HepG2 (cell line): Measurements from ENCODE around the gene TMEM131L. TPM values are rescaled to one million over a fixed set of nuclear protein-coding genes. Genes with fewer than 3 reads are reported as not detected.

ENCODE experiments used
- ADNP ChIP-seq: sonication (generic); formaldehyde crosslinking; IDR thresholded peaks from 2 replicates; pipeline ENCODE4 v1.4.0; 2020; ENCODE audit warnings: missing genetic modification reagents
- ARNT2 ChIP-seq: sonication (generic); formaldehyde crosslinking; IDR thresholded peaks from 2 replicates; pipeline ENCODE4 v1.8.0; 2022; ENCODE audit warnings: mild to moderate bottlenecking, low read depth, missing genetic modification reagents, moderate library complexity
- FLYWCH1 ChIP-seq: sonication (generic); formaldehyde crosslinking; IDR thresholded peaks from 2 replicates; pipeline ENCODE4 v1.8.1; 2023; ENCODE audit warnings: mild to moderate bottlenecking, missing genetic modification reagents
- FOXK2 ChIP-seq: fragments of 450-650 bp; IDR thresholded peaks from 2 replicates; pipeline ENCODE4 v1.6.1; 2016
- KDM1A ChIP-seq: IDR thresholded peaks from 2 replicates; pipeline ENCODE4 v1.6.1; 2016; ENCODE audit warnings: missing compliant biosample characterization
- KDM5B ChIP-seq: sonication (generic); formaldehyde crosslinking; IDR thresholded peaks from 2 replicates; pipeline ENCODE4 v1.4.0; 2020; ENCODE audit warnings: missing genetic modification reagents, mild to moderate bottlenecking, borderline replicate concordance
- MTA1 ChIP-seq: sonication (generic); formaldehyde crosslinking; IDR thresholded peaks from 2 replicates; pipeline ENCODE4 v1.4.0; 2020; ENCODE audit warnings: missing genetic modification reagents, mild to moderate bottlenecking, borderline replicate concordance
- RCOR2 ChIP-seq: IDR thresholded peaks from 2 replicates; pipeline ENCODE4 v1.6.1; 2016; ENCODE audit warnings: missing biosample characterization, missing genetic modification reagents
- SIN3B ChIP-seq: fragments of 150-350 bp; IDR thresholded peaks from 2 replicates; pipeline ENCODE4 v1.6.1; 2014; ENCODE audit warnings: low read length
- SMC3 ChIP-seq: IDR thresholded peaks from 2 replicates; pipeline ENCODE4 v1.6.1; 2011; ENCODE audit warnings: low read length, improper control_type of control experiment
- SP140L ChIP-seq: sonication (generic); formaldehyde crosslinking; IDR thresholded peaks from 2 replicates; pipeline ENCODE4 v1.4.0; 2020; ENCODE audit warnings: missing genetic modification reagents, borderline replicate concordance
- SRSF9 ChIP-seq: fragments of 200-400 bp; formaldehyde crosslinking; IDR thresholded peaks from 2 replicates; pipeline ENCODE4 v1.6.1; 2018; ENCODE audit warnings: borderline replicate concordance, mild to moderate bottlenecking, low read depth, low read length; ENCODE audit not compliant: insufficient read depth, poor library complexity, severe bottlenecking
- ZC3H13 ChIP-seq: sonication (generic); formaldehyde crosslinking; IDR thresholded peaks from 2 replicates; pipeline ENCODE4 v1.8.1; 2023; ENCODE audit warnings: mild to moderate bottlenecking, missing genetic modification reagents, moderate library complexity
- ZFX ChIP-seq: sonication (generic); formaldehyde crosslinking; IDR thresholded peaks from 2 replicates; pipeline ENCODE4 v1.4.0; 2020; ENCODE audit warnings: mild to moderate bottlenecking, low read depth, missing genetic modification reagents, moderate library complexity
- ZFYVE20 ChIP-seq: sonication (generic); formaldehyde crosslinking; IDR thresholded peaks from 2 replicates; pipeline ENCODE4 v1.8.0; 2023; ENCODE audit warnings: low read depth, mild to moderate bottlenecking, moderate library complexity, missing genetic modification reagents, borderline replicate concordance
- ZNF263 ChIP-seq: sonication (generic); formaldehyde crosslinking; IDR thresholded peaks from 2 replicates; pipeline ENCODE4 v1.4.0; 2020; ENCODE audit warnings: missing genetic modification reagents
- ZNF768 ChIP-seq: sonication (generic); formaldehyde crosslinking; IDR thresholded peaks from 2 replicates; pipeline ENCODE4 v1.4.0; 2020; ENCODE audit warnings: missing genetic modification reagents
- polyA plus RNA-seq, 8 experiments: library from polyadenylated mRNA; depleted of rRNA in 3 of 8; stranded (reverse) in 7 of 8; unstranded in 1 of 8; fragments of >200 nt; fragmentation: Illumina TruSeq in 4 of 8; extraction: Trizol in 4 of 8; gene quantifications; 2 replicates each; pipeline versions ENCODE4 v1.2.1 to v1.2.3, GENCODE V29; 2011 to 2016; ENCODE audit warnings: low read depth in 4 of 8, missing spikeins in 1 of 8, mixed read lengths in 1 of 8; ENCODE audit not compliant: insufficient read depth in 1 of 8
- total RNA-seq, 5 experiments: library from RNA; depleted of rRNA; stranded (reverse); fragments of >200 nt; fragmentation: Illumina TruSeq; extraction: Trizol; gene quantifications; 2 replicates each; pipeline ENCODE4 v1.2.3, GENCODE V29; 2016; ENCODE audit warnings: low read depth in 1 of 5
- TF ChIP-seq, protein P1 (sequence below): sonication (generic); formaldehyde crosslinking; IDR thresholded peaks from 2 replicates; pipeline ENCODE4 v1.8.0; 2022; ENCODE audit warnings: missing genetic modification reagents, mild to moderate bottlenecking, borderline replicate concordance
- TF ChIP-seq, protein P2 (sequence below): sonication (generic); formaldehyde crosslinking; IDR thresholded peaks from 2 replicates; pipeline ENCODE4 v1.4.0; 2020; ENCODE audit warnings: missing genetic modification reagents
- TF ChIP-seq, protein P3 (sequence below): sonication (generic); formaldehyde crosslinking; IDR thresholded peaks from 2 replicates; pipeline ENCODE4 v1.5.0; 2020; ENCODE audit warnings: mild to moderate bottlenecking, missing genetic modification reagents
- TF ChIP-seq, protein P4 (sequence below): sonication (generic); formaldehyde crosslinking; IDR thresholded peaks from 2 replicates; pipeline ENCODE4 v1.4.0; 2020; ENCODE audit warnings: mild to moderate bottlenecking, missing genetic modification reagents, borderline replicate concordance
- TF ChIP-seq, protein P5 (sequence below): sonication (generic); formaldehyde crosslinking; IDR thresholded peaks from 2 replicates; pipeline ENCODE4 v1.5.0; 2020; ENCODE audit warnings: missing genetic modification reagents

Gene TMEM131L
- total and polyA plus RNA-seq, 2 of the 13 experiments (the other 11 are each of a cell fraction or from before 2014, with no cell fraction given) = 2.2 to 4.5 TPM

DNA sequence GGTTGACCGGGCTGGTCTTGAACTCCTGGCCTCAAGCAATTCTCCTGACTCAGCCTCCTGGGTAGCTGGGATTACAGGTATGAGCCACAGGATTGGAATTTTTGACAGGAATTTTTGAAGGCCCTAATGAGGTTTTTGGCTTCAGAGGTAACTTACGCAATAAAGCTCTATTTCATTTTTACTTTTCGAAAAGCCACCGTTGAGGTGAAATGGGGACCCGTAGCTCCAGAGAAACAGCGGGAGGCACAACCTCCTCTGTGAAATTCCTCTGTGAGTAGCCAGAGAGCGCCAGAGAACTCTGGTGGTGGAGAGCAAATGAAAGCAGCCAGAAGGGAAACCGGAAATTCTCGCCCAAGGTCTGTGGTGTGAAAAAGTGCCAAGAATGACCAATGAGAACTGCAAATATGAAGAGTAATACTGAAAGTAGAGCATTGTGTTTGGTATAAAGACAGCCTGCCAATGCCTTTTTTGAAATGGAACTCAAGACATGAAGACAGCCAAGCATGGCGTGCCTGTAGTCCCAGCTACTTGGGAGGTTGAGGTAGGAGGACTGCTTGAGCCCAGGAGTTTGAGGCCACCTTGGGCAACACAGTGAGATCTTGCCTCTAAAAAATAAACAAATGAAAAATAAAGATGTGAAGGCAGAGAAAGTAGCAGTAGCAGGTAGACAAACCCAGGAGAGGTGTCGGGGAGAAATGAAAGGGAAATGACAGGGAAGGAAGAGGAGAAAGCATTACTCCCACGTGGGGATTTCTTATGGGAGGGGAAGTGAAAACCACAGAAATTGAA lies 33.0 kb upstream of the TMEM131L start (continued):
- TF ChIP-seq ARNT2 (no peak), ZNF768 (no peak), KDM1A (CRISPR knock-in tag) (no peak), FOXK2 (no peak), MTA1 (CRISPR knock-in tag) (no peak), ADNP (CRISPR knock-in tag) (no peak), ZFYVE20 (no peak), SIN3B (no peak), SRSF9 (no peak), ZNF263 (CRISPR knock-in tag) (no peak), ZFX (CRISPR knock-in tag) (no peak), SMC3 (peak; percentile 98), RCOR2 (CRISPR knock-in tag) (no peak), KDM5B (CRISPR knock-in tag) (no peak), ZC3H13 (CRISPR knock-in tag) (no peak), FLYWCH1 (CRISPR knock-in tag) (no peak), SP140L (CRISPR knock-in tag) (peak; percentile 77; the same call in 1 of the 2 replicates)
- TF ChIP-seq, protein P1, sequence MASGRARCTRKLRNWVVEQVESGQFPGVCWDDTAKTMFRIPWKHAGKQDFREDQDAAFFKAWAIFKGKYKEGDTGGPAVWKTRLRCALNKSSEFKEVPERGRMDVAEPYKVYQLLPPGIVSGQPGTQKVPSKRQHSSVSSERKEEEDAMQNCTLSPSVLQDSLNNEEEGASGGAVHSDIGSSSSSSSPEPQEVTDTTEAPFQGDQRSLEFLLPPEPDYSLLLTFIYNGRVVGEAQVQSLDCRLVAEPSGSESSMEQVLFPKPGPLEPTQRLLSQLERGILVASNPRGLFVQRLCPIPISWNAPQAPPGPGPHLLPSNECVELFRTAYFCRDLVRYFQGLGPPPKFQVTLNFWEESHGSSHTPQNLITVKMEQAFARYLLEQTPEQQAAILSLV (CRISPR knock-in tag) = no peak
- TF ChIP-seq, protein P2, sequence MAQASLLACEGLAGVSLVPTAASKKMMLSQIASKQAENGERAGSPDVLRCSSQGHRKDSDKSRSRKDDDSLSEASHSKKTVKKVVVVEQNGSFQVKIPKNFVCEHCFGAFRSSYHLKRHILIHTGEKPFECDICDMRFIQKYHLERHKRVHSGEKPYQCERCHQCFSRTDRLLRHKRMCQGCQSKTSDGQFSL (CRISPR knock-in tag) = no peak
- TF ChIP-seq, protein P3, sequence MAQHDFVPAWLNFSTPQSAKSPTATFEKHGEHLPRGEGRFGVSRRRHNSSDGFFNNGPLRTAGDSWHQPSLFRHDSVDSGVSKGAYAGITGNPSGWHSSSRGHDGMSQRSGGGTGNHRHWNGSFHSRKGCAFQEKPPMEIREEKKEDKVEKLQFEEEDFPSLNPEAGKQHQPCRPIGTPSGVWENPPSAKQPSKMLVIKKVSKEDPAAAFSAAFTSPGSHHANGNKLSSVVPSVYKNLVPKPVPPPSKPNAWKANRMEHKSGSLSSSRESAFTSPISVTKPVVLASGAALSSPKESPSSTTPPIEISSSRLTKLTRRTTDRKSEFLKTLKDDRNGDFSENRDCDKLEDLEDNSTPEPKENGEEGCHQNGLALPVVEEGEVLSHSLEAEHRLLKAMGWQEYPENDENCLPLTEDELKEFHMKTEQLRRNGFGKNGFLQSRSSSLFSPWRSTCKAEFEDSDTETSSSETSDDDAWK (CRISPR knock-in tag) = no peak
- TF ChIP-seq, protein P4, sequence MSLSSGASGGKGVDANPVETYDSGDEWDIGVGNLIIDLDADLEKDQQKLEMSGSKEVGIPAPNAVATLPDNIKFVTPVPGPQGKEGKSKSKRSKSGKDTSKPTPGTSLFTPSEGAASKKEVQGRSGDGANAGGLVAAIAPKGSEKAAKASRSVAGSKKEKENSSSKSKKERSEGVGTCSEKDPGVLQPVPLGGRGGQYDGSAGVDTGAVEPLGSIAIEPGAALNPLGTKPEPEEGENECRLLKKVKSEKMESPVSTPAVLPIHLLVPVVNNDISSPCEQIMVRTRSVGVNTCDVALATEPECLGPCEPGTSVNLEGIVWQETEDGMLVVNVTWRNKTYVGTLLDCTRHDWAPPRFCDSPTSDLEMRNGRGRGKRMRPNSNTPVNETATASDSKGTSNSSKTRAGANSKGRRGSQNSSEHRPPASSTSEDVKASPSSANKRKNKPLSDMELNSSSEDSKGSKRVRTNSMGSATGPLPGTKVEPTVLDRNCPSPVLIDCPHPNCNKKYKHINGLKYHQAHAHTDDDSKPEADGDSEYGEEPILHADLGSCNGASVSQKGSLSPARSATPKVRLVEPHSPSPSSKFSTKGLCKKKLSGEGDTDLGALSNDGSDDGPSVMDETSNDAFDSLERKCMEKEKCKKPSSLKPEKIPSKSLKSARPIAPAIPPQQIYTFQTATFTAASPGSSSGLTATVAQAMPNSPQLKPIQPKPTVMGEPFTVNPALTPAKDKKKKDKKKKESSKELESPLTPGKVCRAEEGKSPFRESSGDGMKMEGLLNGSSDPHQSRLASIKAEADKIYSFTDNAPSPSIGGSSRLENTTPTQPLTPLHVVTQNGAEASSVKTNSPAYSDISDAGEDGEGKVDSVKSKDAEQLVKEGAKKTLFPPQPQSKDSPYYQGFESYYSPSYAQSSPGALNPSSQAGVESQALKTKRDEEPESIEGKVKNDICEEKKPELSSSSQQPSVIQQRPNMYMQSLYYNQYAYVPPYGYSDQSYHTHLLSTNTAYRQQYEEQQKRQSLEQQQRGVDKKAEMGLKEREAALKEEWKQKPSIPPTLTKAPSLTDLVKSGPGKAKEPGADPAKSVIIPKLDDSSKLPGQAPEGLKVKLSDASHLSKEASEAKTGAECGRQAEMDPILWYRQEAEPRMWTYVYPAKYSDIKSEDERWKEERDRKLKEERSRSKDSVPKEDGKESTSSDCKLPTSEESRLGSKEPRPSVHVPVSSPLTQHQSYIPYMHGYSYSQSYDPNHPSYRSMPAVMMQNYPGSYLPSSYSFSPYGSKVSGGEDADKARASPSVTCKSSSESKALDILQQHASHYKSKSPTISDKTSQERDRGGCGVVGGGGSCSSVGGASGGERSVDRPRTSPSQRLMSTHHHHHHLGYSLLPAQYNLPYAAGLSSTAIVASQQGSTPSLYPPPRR (CRISPR knock-in tag) = no peak
- TF ChIP-seq, protein P5, sequence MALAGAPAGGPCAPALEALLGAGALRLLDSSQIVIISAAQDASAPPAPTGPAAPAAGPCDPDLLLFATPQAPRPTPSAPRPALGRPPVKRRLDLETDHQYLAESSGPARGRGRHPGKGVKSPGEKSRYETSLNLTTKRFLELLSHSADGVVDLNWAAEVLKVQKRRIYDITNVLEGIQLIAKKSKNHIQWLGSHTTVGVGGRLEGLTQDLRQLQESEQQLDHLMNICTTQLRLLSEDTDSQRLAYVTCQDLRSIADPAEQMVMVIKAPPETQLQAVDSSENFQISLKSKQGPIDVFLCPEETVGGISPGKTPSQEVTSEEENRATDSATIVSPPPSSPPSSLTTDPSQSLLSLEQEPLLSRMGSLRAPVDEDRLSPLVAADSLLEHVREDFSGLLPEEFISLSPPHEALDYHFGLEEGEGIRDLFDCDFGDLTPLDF (CRISPR knock-in tag) = no peak
